GM18508 (cell line): Measurements from ENCODE around the gene CCDC18.

ENCODE experiments used
- ATAC-seq: cut with Tn5 transposase; IDR thresholded peaks from one replicate; pipeline ENCODE4 v1.9.1; 2021; ENCODE audit warnings: moderate number of reproducible peaks; ENCODE audit not compliant: insufficient read depth, unreplicated experiment

Gene CCDC18

GRCh38 chr1:93301131-93301530 is 120.6 kb downstream of the CCDC18 start:
- ATAC-seq, result no peak

- ATAC-seq, result no peak
Measured at GRCh38 chr1:93302078-93302477, 121.6 kb downstream of the CCDC18 start.

GRCh38 chr1:93304716-93305138 is 124.2 kb downstream of the CCDC18 start:
- no peak for ATAC-seq

GRCh38 chr1:93306920-93307319 is 126.4 kb downstream of the CCDC18 start:
- no peak for ATAC-seq

GRCh38 chr1:93313026-93313425 is 132.5 kb downstream of the CCDC18 start:
- no peak for ATAC-seq

GRCh38 chr1:93317207-93317606 is 136.7 kb downstream of the CCDC18 start:
- ATAC-seq, result no peak

GRCh38 chr1:93317943-93318342 is 137.4 kb downstream of the CCDC18 start:
- ATAC-seq, result no peak

GRCh38 chr1:93321720-93322119 is 141.2 kb downstream of the CCDC18 start:
- ATAC-seq, result no peak

- ATAC-seq, result no peak
Measured at GRCh38 chr1:93322349-93322748, 141.8 kb downstream of the CCDC18 start.

- ATAC-seq, result no peak
Measured at GRCh38 chr1:93323185-93323820, 142.8 kb downstream of the CCDC18 start.

- no peak for ATAC-seq
Measured at GRCh38 chr1:93324486-93325464, 144.3 kb downstream of the CCDC18 start.
